Breast epithelium (tissue), 4 donors: ENCODE measurements around the gene OSTM1. TPM values are rescaled to one million over a fixed set of nuclear protein-coding genes. Genes with fewer than 3 reads are reported as not detected.

ENCODE experiments used
- DNase-seq, 2 donors: peaks; one replicate each; pipeline ENCODE4 v3.0.0-alpha.2; 2019; ENCODE audit warnings: low spot score in 2 of 2
- H3K27ac ChIP-seq, 2 donors: fragments of 200-600 bp; sonication (generic) in 1 of 2; one replicate each; pipeline ENCODE4 v1.5.1; 2016 to 2019; ENCODE audit warnings: mild to moderate bottlenecking in 1 of 2
- H3K27me3 ChIP-seq, 2 donors: fragments of 200-600 bp; sonication (generic) in 1 of 2; one replicate each; pipeline versions ENCODE4 v1.5.1 to v1.6.0; 2017 to 2019; ENCODE audit warnings: control low read depth in 1 of 2, mild to moderate bottlenecking in 1 of 2
- H3K36me3 ChIP-seq: fragments of 200-600 bp; one replicate; pipeline ENCODE4 v1.5.1; 2019
- H3K4me1 ChIP-seq, 2 donors: fragments of 200-600 bp; sonication (generic); one replicate each; pipeline ENCODE4 v1.5.1; 2016 to 2019; ENCODE audit warnings: control low read depth in 1 of 2
- H3K4me3 ChIP-seq, 3 donors: fragments of 200-600 bp; sonication (generic); 1 replicate in 2 of 3; 2 replicates in 1 of 3; pipeline ENCODE4 v1.5.1; 2016 to 2019; ENCODE audit warnings: mild to moderate bottlenecking in 3 of 3, moderate library complexity in 2 of 3
- H3K9me3 ChIP-seq, 2 donors: fragments of 200-600 bp; sonication (generic) in 1 of 2; one replicate each; pipeline ENCODE4 v1.5.1; 2016 to 2019; ENCODE audit warnings: control low read depth in 1 of 2
- CTCF ChIP-seq, 3 donors: fragments of 450-650 bp; IDR thresholded peaks; one replicate each; pipeline ENCODE4 v1.5.1; 2016 to 2017; ENCODE audit warnings: antibody characterized with exemption in 3 of 3, mild to moderate bottlenecking in 3 of 3, moderate library complexity in 3 of 3
- POLR2A ChIP-seq: fragments of 450-650 bp; IDR thresholded peaks from one replicate; pipeline ENCODE4 v1.6.1; 2016; ENCODE audit warnings: antibody characterized with exemption, mild to moderate bottlenecking, moderate library complexity
- POLR2AphosphoS5 ChIP-seq, 3 donors: sonication (generic); formaldehyde crosslinking; IDR thresholded peaks; one replicate each; pipeline ENCODE4 v1.6.1; 2017; ENCODE audit warnings: antibody characterized with exemption in 3 of 3
- intact Hi-C: fragments of 100-400 bp; cut with DNase I; formaldehyde crosslinking; loops from one replicate; pipeline ENCODE4 v1.15.1; 2023; ENCODE audit warnings: low total_unique reads
- total RNA-seq, 3 donors: library from RNA; depleted of rRNA; stranded (reverse); fragments of >200 nt; gene quantifications; one replicate each; pipeline ENCODE4 v1.1.0, GENCODE V29; 2016

OSTM1 gene
- total RNA-seq, 3 donors from 2014 or later = 27.1 to 75.2 (median 36.7) TPM

GRCh38 chr6:108100003-108100402, 25.5 kb upstream of the OSTM1 start:
- H3K4me3 ChIP-seq = no peak overlapping the region
- intact Hi-C loops = no loop called here

GRCh38 chr6:108097882-108098281, 23.3 kb upstream of the OSTM1 start:
- Histone ChIP-seq H3K9me3 (no peaks in the 10 kb centered on the region), H3K4me3 (no peak overlapping the region), H3K4me1 (no peaks in the 10 kb centered on the region), H3K27me3 (no peaks in the 10 kb centered on the region), H3K27ac (no peak overlapping the region), H3K36me3 (no peaks in the 10 kb centered on the region)
- intact Hi-C loops = no loop called here
- TF ChIP-seq POLR2A (no peak), POLR2AphosphoS5 (IDR thresholded peaks at IDR 0.05) (no peak), CTCF (IDR thresholded peaks at IDR 0.05) (no peak)
- no peak for DNase-seq

More at GRCh38 chr6:108100003-108100402, 25.5 kb upstream of the OSTM1 start:
- Histone ChIP-seq H3K27me3 (no peaks in the 10 kb centered on the region), H3K36me3 (no peaks in the 10 kb centered on the region), H3K27ac (no peak overlapping the region), H3K9me3 (no peaks in the 10 kb centered on the region), H3K4me1 (no peaks in the 10 kb centered on the region)
- no peak for DNase-seq
- TF ChIP-seq POLR2AphosphoS5 (IDR thresholded peaks at IDR 0.05) = no peak
- no peak for TF ChIP-seq CTCF (IDR thresholded peaks at IDR 0.05)
- TF ChIP-seq POLR2A = no peak

GRCh38 chr6:108093781-108094300, 19.3 kb upstream of the OSTM1 start:
- no peak for DNase-seq
- H3K27me3 ChIP-seq = no peaks in the 10 kb centered on the region
- H3K4me3 ChIP-seq = no peak overlapping the region
- no peak overlapping the region for H3K27ac ChIP-seq
- no peaks in the 10 kb centered on the region for H3K9me3 ChIP-seq
- H3K36me3 ChIP-seq = no peaks in the 10 kb centered on the region
- H3K4me1 ChIP-seq = no peaks in the 10 kb centered on the region
- intact Hi-C loops = no loop called here
- TF ChIP-seq POLR2AphosphoS5 (IDR thresholded peaks at IDR 0.05) = no peak
- no peak for TF ChIP-seq CTCF (IDR thresholded peaks at IDR 0.05)
- TF ChIP-seq POLR2A = no peak

- TF ChIP-seq POLR2A = no peak
- no peak for TF ChIP-seq CTCF (IDR thresholded peaks at IDR 0.05)
- no peak for TF ChIP-seq POLR2AphosphoS5 (IDR thresholded peaks at IDR 0.05)
- H3K9me3 ChIP-seq = no peaks in the 10 kb centered on the region
- intact Hi-C loops = no loop called here
- no peak overlapping the region for H3K4me3 ChIP-seq
- no peaks in the 10 kb centered on the region for H3K36me3 ChIP-seq
- no peak for DNase-seq
- no peaks in the 10 kb centered on the region for H3K4me1 ChIP-seq
- no peaks in the 10 kb centered on the region for H3K27me3 ChIP-seq
- H3K27ac ChIP-seq = no peak overlapping the region
Observed at GRCh38 chr6:108091288-108091687, 16.7 kb upstream of the OSTM1 start.

- H3K9me3 ChIP-seq = no peaks in the 10 kb centered on the region
- intact Hi-C loops = no loop called here
- H3K27me3 ChIP-seq = no peaks in the 10 kb centered on the region
- DNase-seq = no peak
- no peak overlapping the region for H3K4me3 ChIP-seq
- TF ChIP-seq POLR2A (no peak), CTCF (IDR thresholded peaks at IDR 0.05) (no peak), POLR2AphosphoS5 (IDR thresholded peaks at IDR 0.05) (no peak)
- no peaks in the 10 kb centered on the region for H3K4me1 ChIP-seq
- no peak overlapping the region for H3K27ac ChIP-seq
- no peaks in the 10 kb centered on the region for H3K36me3 ChIP-seq
Observed at GRCh38 chr6:108083349-108083748, 8.8 kb upstream of the OSTM1 start.
